ENCODE measurements around the gene HEXB.

DNA sequence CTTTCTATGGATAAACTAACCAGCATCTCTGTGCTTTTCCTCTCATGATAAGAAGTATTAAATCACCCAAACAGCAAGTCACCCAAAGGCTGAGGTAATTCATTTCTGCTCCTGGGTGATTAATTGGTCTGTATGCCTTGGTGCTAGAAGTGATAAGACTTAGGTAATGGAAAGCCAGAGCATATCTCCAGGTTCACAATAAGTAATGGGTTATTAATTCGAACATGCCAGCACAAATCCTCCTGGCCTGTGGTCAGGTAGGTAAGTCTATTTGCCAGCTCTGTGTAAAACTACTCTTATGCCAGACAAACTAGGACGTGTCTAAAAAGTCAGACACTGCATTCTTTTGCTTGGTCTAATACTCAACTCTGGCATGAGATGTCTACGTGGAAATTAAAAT lies 33.3 kb upstream of the HEXB start:
- TF ChIP-seq, protein P1, sequence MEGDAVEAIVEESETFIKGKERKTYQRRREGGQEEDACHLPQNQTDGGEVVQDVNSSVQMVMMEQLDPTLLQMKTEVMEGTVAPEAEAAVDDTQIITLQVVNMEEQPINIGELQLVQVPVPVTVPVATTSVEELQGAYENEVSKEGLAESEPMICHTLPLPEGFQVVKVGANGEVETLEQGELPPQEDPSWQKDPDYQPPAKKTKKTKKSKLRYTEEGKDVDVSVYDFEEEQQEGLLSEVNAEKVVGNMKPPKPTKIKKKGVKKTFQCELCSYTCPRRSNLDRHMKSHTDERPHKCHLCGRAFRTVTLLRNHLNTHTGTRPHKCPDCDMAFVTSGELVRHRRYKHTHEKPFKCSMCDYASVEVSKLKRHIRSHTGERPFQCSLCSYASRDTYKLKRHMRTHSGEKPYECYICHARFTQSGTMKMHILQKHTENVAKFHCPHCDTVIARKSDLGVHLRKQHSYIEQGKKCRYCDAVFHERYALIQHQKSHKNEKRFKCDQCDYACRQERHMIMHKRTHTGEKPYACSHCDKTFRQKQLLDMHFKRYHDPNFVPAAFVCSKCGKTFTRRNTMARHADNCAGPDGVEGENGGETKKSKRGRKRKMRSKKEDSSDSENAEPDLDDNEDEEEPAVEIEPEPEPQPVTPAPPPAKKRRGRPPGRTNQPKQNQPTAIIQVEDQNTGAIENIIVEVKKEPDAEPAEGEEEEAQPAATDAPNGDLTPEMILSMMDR (CRISPR knock-in tag; IDR thresholded peaks at IDR 0.05): no peak
- TF ChIP-seq, protein P2, sequence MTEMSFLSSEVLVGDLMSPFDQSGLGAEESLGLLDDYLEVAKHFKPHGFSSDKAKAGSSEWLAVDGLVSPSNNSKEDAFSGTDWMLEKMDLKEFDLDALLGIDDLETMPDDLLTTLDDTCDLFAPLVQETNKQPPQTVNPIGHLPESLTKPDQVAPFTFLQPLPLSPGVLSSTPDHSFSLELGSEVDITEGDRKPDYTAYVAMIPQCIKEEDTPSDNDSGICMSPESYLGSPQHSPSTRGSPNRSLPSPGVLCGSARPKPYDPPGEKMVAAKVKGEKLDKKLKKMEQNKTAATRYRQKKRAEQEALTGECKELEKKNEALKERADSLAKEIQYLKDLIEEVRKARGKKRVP (CRISPR knock-in tag; IDR thresholded peaks at IDR 0.05): no peak

Measured in HepG2 (cell line).